ENCODE results near the gene SKIL.

The SKIL gene

DNA sequence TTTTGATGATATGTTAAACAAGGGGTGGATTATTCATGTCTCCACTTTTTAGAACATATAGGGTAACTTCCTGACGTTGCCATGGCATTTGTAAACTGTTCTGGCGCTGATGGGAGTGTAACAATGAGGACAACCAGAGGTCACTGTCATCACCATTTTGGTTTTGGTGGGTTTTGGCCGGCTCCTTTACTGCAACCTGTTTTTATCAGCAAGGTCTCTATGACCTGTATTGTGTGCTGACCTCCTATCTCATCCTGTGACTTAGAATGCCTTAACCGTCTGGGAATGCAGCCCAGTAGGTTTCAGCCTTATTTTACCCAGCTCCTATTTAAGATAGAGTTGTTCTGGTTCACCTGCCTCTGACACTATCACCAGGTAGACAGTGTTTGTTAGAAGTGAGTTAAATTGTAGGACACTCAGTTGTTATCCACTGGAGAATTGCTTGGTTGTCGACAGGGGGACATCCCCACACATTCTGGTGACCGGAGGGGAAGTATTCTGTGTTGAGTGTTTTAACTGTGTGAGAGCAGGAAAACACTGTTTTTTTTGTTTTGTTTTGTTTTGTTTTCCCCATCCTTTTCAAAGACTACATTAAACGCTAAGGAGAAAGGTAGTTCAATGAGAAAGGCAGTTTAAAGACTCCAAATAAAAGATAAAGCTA, 36.9 kb upstream of the SKIL start:
- peaks cover 21% of the 10 kb centered on the region for H3K4me1 ChIP-seq (ENCODE audit: insufficient read depth, low read length, severe bottlenecking)
- H3K27ac ChIP-seq (ENCODE audit: low read depth, low read length, poor library complexity, severe bottlenecking), result no peak overlapping the region
- H2AFZ ChIP-seq (ENCODE audit: low read length), result 0 out of 2 replicates have a peak overlapping the region, but pooled peaks have one; percentile 7
- H3K9ac ChIP-seq (ENCODE audit: low read length), result no peak overlapping the region
- no peaks in the 10 kb centered on the region for H3K9me3 ChIP-seq (ENCODE audit: low read length)
- no peaks in the 10 kb centered on the region for H3K79me2 ChIP-seq (ENCODE audit: insufficient read depth, low read length)
- H3K4me3 ChIP-seq (ENCODE audit: low read depth, low read length, poor library complexity, severe bottlenecking), result no peak overlapping the region
- no peaks in the 10 kb centered on the region; the same call in 1 of the 2 replicates for H3K36me3 ChIP-seq (ENCODE audit: insufficient read depth, low read length)
- H3K27me3 ChIP-seq (ENCODE audit: insufficient read depth, low read length), result no peaks in the 10 kb centered on the region
- no peak overlapping the region for H3K4me2 ChIP-seq (ENCODE audit: low read length)
- H4K20me1 ChIP-seq (ENCODE audit: insufficient read depth, low read length), result no peaks in the 10 kb centered on the region
- H3F3A ChIP-seq (ENCODE audit: insufficient read depth, low read length), result no peaks in the 10 kb centered on the region
- no peaks in the 10 kb centered on the region for H3K9me2 ChIP-seq (ENCODE audit: low read depth, low read length)
- TF ChIP-seq, protein P1, sequence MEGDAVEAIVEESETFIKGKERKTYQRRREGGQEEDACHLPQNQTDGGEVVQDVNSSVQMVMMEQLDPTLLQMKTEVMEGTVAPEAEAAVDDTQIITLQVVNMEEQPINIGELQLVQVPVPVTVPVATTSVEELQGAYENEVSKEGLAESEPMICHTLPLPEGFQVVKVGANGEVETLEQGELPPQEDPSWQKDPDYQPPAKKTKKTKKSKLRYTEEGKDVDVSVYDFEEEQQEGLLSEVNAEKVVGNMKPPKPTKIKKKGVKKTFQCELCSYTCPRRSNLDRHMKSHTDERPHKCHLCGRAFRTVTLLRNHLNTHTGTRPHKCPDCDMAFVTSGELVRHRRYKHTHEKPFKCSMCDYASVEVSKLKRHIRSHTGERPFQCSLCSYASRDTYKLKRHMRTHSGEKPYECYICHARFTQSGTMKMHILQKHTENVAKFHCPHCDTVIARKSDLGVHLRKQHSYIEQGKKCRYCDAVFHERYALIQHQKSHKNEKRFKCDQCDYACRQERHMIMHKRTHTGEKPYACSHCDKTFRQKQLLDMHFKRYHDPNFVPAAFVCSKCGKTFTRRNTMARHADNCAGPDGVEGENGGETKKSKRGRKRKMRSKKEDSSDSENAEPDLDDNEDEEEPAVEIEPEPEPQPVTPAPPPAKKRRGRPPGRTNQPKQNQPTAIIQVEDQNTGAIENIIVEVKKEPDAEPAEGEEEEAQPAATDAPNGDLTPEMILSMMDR (IDR thresholded peaks at IDR 0.05; ENCODE audit: low read length), result no peak
- TF ChIP-seq EZH2 (IDR thresholded peaks at IDR 0.05; ENCODE audit: borderline replicate concordance, low read length), result no peak

DNA sequence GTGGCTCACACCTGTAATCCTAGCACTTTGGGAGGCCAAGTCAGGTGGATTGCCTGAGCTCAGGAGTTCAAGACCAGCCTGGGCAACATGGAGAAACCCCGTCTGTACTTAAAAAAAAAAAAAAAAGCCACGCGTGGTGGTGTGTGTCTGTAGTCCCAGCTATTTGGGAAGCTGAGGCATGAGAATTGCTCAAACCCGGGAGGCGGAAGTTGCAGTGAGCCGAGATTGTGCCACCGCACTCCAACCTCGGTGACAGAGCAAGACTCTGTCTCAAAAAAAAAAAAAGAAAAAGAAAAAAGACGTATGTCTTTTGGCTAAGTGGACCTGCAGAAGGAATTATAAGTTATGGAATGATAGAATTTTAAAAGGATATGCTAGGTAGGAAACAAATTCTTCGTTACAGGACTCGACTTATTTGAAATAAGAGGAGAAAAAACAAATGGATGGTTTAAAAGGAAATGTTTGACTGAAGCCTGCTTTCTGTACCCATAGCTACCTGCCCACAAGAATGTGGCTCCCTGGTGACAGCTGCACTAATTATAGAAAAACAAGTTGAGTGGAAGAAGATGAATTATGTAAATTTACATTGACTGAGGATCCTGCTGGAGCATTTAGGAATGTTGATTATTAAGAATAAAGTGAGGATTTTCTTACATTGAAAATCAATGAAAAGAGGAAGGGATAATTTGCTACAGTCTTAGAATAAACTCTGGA, 36.0 kb upstream of the SKIL start:
- Histone ChIP-seq H3K9ac (ENCODE audit: low read length) (no peak overlapping the region), H3K4me2 (ENCODE audit: low read length) (no peak overlapping the region), H3K4me1 (ENCODE audit: insufficient read depth, low read length, severe bottlenecking) (peaks cover 21% of the 10 kb centered on the region), H3K9me3 (ENCODE audit: low read length) (no peaks in the 10 kb centered on the region), H3K4me3 (ENCODE audit: low read depth, low read length, poor library complexity, severe bottlenecking) (no peak overlapping the region), H3K9me2 (ENCODE audit: low read depth, low read length) (no peaks in the 10 kb centered on the region), H3K79me2 (ENCODE audit: insufficient read depth, low read length) (no peaks in the 10 kb centered on the region), H4K20me1 (ENCODE audit: insufficient read depth, low read length) (no peaks in the 10 kb centered on the region), H2AFZ (ENCODE audit: low read length) (no peak overlapping the region), H3K36me3 (ENCODE audit: insufficient read depth, low read length) (no peaks in the 10 kb centered on the region; the same call in 1 of the 2 replicates), H3K27ac (ENCODE audit: low read depth, low read length, poor library complexity, severe bottlenecking) (no peak overlapping the region), H3F3A (ENCODE audit: insufficient read depth, low read length) (no peaks in the 10 kb centered on the region), H3K27me3 (ENCODE audit: insufficient read depth, low read length) (no peaks in the 10 kb centered on the region)
- TF ChIP-seq, protein P1 (IDR thresholded peaks at IDR 0.05; ENCODE audit: low read length), result no peak
- no peak for TF ChIP-seq EZH2 (IDR thresholded peaks at IDR 0.05; ENCODE audit: borderline replicate concordance, low read length)

DNA sequence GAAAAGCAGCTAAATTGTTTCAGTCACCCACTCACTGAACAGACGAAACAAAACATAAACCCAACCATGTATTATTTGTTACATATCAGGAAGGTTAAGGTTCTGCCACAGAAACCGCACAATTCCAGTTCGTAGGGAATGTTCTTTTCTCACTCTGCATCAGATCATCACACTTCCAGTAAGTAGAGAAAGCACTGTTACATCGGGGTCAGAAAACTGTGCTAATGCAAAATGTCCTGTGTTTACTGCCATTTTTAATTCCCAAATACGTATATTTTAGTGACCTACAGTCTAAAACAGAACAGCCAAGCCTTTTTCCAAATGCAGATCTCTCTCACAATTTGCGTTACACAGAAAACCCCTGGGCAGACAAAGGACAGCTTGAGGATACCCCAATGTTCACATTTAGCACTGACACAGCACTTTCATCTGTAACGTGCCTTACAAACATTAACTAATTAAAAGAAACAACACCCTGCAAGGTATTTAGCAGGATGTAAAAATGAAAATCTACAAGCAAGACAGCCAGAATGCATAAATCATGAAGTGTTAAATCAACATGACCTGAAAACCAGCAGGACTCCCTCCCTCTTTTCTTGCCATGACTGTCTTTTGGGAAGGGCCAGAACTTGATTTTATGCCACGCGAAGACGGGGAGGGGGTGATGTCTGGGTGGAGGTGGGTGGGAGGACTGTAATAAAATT, 34.8 kb upstream of the SKIL start:
- Histone ChIP-seq H4K20me1 (ENCODE audit: insufficient read depth, low read length) (no peaks in the 10 kb centered on the region), H3K9me2 (ENCODE audit: low read depth, low read length) (no peaks in the 10 kb centered on the region), H3K9ac (ENCODE audit: low read length) (no peak overlapping the region), H3F3A (ENCODE audit: insufficient read depth, low read length) (no peaks in the 10 kb centered on the region), H3K9me3 (ENCODE audit: low read length) (0 out of 2 replicates have a peak, but pooled peaks cover 6% of the 10 kb centered on the region), H3K4me3 (ENCODE audit: low read depth, low read length, poor library complexity, severe bottlenecking) (no peak overlapping the region), H2AFZ (ENCODE audit: low read length) (no peak overlapping the region), H3K4me1 (ENCODE audit: insufficient read depth, low read length, severe bottlenecking) (peaks cover 16% of the 10 kb centered on the region), H3K27ac (ENCODE audit: low read depth, low read length, poor library complexity, severe bottlenecking) (no peak overlapping the region), H3K79me2 (ENCODE audit: insufficient read depth, low read length) (no peaks in the 10 kb centered on the region), H3K36me3 (ENCODE audit: insufficient read depth, low read length) (no peaks in the 10 kb centered on the region; the same call in 1 of the 2 replicates), H3K27me3 (ENCODE audit: insufficient read depth, low read length) (no peaks in the 10 kb centered on the region), H3K4me2 (ENCODE audit: low read length) (no peak overlapping the region)
- no peak for TF ChIP-seq EZH2 (IDR thresholded peaks at IDR 0.05; ENCODE audit: borderline replicate concordance, low read length)
- TF ChIP-seq, protein P1 (IDR thresholded peaks at IDR 0.05; ENCODE audit: low read length), result no peak

Measured in OCI-LY1 (cell line).